SKM-1 (cell line): ENCODE data around the gene OR1F1.
A peak's percentile ranks its signal among the peaks of the same experiment; 100 is the strongest.
"Not testable (repeated sequence)": the region's sequence is repeated elsewhere in the genome, so short reads cannot be mapped to it uniquely, and the experiment has no call there.

ENCODE experiments used
- DNase-seq: peaks from one replicate; lab custom pipeline; 2025; ENCODE audit not compliant: unreplicated experiment; lab: John Stamatoyannopoulos, UW

Gene OR1F1

GRCh38 chr16:3197694-3198333, 9.8 kb downstream of the OR1F1 start:
- not testable (repeated sequence) for DNase-seq

DNA sequence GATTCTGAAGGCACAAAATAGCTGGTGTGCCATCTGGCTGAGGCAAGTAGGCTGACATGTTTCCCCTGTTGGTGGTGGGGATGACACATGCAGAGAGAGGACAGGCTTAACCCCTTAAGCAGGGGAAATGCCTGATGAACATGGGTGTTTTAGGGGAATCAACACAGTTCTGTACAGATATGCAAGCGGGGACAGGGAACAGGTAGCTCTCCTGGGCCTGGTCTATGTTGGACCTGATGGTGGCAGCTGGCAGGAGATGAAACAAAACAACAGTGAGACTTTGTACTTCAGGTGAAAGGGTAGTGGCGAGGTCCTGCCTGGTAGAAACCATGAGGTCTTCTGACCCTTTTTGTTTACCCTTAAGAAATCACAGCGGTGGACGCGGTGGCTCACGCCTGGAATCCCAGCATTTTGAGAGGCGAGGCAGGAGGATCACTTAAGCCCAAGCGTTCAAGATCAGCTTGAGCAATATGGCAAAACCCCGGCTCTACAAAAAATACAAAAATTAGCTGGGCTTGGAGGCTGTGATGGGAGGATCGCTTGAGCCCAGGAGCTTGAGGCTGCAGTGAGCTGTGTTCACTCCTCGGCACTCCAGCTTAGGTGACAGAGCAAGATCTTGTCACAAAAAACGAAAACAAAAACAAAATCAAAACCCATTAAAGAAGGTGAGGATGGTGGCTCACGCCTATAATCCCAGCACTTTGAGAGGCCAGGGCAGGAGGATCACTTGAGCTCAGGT, 10.5 kb downstream of the OR1F1 start:
- no peak for DNase-seq

DNA sequence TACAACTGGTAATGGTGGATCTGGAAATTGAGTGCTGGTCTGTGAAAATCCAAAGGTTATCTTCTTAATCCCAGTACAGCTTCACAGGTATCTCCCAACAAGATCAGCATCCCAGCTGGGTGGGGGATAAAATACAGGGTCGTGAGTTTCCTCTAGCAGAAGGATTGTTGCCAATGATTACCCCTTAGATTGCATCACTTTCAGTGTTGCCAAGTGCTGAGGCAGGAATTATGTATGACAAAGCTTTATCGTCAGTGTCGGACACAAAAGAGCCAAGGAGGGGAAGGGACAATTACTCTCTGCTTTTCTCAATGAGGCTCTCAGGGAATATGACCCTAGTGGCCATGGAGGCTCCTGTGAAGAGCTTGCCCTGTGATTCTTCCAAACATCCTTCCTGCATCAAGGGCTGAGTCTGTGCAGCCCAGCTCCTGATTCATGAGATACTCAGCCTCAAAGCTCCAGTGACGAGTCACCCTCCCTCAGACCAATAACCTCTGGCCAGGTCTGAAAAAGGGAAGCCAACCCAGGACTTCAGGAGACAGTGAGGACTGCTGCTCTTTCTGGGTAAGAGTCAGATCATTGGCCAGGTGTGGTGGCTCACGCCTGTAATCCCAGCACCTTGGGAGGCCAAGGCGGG, 15.0 kb downstream of the OR1F1 start:
- no peak for DNase-seq

- DNase-seq: not testable (repeated sequence)
Observed at GRCh38 chr16:3205939-3206338, 17.9 kb downstream of the OR1F1 start.

DNA sequence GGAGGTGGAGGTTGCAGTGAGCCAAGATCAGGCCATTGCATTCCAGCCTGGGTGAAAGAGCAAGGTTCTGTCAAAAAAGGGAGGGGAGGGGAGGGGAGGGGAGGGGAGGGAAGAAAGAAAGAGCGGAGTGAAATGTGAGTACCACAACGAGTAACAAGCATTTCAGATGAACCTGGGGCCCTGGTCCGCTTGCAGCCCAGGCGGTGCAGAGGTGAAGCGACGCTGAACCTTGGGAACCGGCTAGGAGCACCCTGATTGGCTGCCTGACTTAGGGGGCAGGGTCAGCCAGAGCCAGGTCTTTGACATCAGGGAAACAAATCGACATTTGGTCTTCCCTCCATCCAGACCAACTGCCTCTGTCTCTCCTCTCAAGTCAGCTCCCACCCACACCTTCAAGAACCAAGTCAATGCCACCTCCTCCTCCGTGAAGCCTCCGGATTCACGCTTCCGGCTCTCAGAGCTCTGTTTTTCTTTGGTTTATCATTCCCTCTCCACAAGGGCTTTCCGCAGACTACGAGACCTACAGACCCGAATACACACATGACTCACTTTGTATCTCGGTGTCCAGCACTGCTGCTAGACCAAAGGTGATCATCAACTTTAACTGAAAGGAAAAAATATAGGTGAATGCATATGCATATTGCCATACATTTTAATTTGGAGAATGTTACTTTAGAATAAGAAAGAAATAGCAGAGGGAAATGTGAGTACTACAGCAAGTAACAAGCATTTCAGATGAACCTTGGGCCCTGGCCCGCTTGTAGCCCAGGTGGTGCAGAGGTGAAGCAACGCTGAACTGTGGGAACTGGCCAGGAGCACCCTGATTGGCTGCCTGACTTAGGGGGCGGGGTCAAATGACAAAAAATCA, 19.3 kb downstream of the OR1F1 start:
- DNase-seq: no peak

- no peak for DNase-seq
Observed at GRCh38 chr16:3212006-3212405, 24.0 kb downstream of the OR1F1 start.

DNA sequence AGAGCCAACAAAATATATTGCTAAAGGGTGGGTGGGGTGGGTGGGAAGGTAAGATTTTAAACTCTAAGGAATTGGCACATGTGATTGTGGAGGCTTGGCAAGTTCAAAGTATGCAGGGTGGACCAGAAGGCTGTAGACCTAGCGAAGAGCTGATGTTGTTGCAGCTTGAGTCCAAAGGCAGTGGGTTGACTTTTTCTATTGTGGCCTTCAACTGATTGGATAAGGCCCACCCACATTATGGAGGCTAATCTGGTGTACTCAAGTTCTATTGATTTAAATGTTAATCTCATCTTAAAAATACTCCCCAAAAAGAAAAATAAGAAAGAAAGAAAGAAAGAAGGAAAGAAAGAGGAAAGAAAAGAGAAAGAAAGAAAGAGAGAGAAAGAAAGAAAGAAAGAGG, 24.6 kb downstream of the OR1F1 start:
- no peak for DNase-seq

- peak; percentile 18 for DNase-seq
Observed at GRCh38 chr16:3214904-3215600, 27.0 kb downstream of the OR1F1 start.

GRCh38 chr16:3215601-3216262, 27.7 kb downstream of the OR1F1 start:
- no peak for DNase-seq

- no peak for DNase-seq
Observed at GRCh38 chr16:3216263-3216640, 28.2 kb downstream of the OR1F1 start.

GRCh38 chr16:3220839-3221238, 32.8 kb downstream of the OR1F1 start:
- DNase-seq: no peak

DNA sequence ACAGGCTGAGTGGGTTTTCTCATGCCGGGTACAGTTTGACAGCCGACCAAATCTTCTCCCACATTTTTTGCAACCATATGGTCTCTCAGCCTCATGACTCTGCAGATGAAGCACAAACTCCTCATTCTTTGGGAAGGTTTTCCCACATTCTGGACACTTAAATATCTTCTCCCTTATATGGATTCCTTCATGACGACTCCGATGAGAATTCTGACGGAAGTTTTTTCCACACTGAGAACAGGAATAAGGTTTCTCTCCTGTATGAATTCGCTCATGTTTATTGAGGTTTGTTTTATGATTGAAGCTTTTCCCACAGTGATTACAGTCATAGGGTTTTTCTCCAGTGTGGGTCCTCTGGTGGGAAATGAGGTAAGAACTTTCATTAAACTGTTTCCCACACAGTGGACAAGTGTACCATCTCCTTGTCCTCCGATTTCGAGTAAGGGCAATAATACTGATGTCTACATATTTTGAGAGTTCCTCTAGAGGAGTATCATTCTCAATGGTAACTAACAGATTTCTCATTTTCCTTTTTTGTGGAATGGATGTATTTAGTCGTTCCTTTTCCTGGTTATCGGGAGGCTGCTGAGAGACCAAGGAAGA, 36.0 kb downstream of the OR1F1 start:
- no peak for DNase-seq

- no peak for DNase-seq
Observed at GRCh38 chr16:3234543-3234856, 46.5 kb downstream of the OR1F1 start.

GRCh38 chr16:3234857-3235561, 47.0 kb downstream of the OR1F1 start, which contains the start of gene ZNF200:
TSS of gene ZNF200 (minus strand) at chr16:3235158. CDS start at chr16:3233755, 1,403 bp downstream.
- DNase-seq: peak; percentile 90

DNA sequence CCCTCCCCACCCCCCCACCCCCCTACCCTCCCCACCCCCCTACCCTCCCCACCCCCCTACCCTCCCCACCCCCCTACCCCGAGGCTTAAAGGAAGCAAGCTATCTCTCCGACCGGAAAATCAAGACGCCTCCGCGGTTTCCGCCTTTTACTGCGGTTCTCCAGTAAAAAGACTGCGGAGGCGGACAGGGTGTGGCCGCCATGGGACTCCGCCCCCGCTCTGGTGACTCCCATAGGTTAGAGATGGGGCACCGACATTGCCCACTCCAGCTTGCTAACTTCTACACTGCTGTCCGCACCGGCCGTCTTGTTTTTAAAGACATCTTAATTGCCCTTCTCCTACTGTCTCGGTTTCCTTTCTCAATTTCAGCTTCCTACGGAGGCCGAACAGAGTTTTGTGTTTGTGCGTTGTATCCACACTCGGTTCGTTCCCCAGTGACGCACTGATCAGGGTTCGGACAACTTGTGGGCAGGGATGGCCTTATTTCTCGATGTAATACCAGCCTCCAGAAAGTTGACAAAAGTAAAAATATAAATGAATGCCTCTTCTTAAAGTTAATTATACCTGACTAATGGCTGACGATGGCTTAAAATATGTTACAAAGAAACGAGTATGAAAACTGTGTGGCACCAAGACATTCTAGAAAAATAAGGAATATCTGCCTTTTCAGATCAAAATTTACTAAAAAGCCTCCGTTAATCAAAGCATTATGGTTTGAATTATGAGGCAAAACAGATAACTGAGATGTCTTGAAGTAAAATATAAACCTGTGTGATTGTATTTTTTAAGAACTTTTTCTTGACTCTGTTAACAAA, 48.1 kb downstream of the OR1F1 start:
- DNase-seq: no peak

DNA sequence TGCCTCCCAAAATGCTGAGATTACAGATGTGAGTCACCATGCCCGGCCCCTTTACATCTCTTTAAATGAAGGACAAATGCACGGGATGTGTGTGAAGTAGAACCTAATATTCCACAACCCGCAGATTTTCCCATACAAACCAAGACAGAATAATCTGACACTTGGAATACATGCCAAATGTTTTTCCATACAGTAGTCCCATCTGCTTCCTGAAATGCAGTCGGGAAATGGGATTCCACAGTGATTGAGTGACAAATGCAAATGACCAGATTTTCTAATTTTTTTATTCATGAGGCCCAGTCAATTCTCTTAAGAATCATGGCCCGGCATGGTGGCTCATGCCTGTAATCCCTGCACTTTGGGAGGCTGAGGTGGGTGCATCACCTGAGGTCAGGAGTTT, 53.8 kb downstream of the OR1F1 start:
- no peak for DNase-seq

GRCh38 chr16:3242709-3243108, 54.7 kb downstream of the OR1F1 start:
- peak; percentile 57 for DNase-seq

DNA sequence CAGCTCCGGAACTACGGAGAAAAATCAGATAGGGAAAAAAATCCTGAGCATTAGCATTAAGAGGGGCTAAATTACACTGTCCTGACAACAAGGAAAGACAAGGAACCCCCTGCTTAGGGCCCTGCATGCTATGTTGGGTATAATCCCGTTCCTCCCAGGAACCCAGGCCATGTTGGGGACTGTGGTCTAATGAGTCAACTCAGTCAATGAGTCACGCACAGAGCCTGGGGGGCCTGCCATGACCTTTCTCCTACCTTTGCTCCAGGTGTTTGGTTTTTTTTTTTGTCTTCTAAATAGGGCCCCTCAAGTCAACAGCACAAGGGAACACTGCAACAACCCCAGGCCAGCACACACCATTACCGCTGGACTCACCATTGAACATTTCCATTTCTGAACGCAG, 55.9 kb downstream of the OR1F1 start:
- no peak for DNase-seq
